ENCODE results near the gene RHBG.

RHBG gene

GRCh38 chr1:156419854-156420204 is 50.8 kb downstream of the RHBG start:
- peak; percentile 13; the same call in 1 of the 3 replicates for ATAC-seq
- no peak for TF ChIP-seq BACH2 (CRISPR knock-in tag; IDR thresholded peaks at IDR 0.05; ENCODE audit: borderline replicate concordance)
- TF ChIP-seq ISL1 (CRISPR knock-in tag; IDR thresholded peaks at IDR 0.05), result no peak
- TF ChIP-seq ESRRG (CRISPR knock-in tag; IDR thresholded peaks at IDR 0.05), result no peak
- no peak for TF ChIP-seq ZFP3 (CRISPR knock-in tag; IDR thresholded peaks at IDR 0.05)
- no peak for TF ChIP-seq OSR1 (CRISPR knock-in tag; IDR thresholded peaks at IDR 0.05)
- no peak for TF ChIP-seq TOX (CRISPR knock-in tag; IDR thresholded peaks at IDR 0.05; ENCODE audit: borderline replicate concordance)
- no peak for TF ChIP-seq TSHZ2 (CRISPR knock-in tag; IDR thresholded peaks at IDR 0.05)
- no peak for TF ChIP-seq POU6F1 (CRISPR knock-in tag; IDR thresholded peaks at IDR 0.05; ENCODE audit: borderline replicate concordance, low read depth)
- no peak for TF ChIP-seq TCF4 (CRISPR knock-in tag; IDR thresholded peaks at IDR 0.05; ENCODE audit: borderline replicate concordance)
- TF ChIP-seq PPARA (CRISPR knock-in tag; IDR thresholded peaks at IDR 0.05; ENCODE audit: borderline replicate concordance), result no peak

GRCh38 chr1:156420205-156421061 is 51.4 kb downstream of the RHBG start:
- peak; percentile 54 for ATAC-seq
- no peak for TF ChIP-seq TCF4 (CRISPR knock-in tag; IDR thresholded peaks at IDR 0.05; ENCODE audit: borderline replicate concordance)
- no peak for TF ChIP-seq ZC3H10 (CRISPR knock-in tag; IDR thresholded peaks at IDR 0.05)
- no peak for TF ChIP-seq CSDC2 (CRISPR knock-in tag; IDR thresholded peaks at IDR 0.05)
- no peak for TF ChIP-seq ARNTL (CRISPR knock-in tag; IDR thresholded peaks at IDR 0.05; ENCODE audit: borderline replicate concordance, low read depth)

- peak; percentile 95 for ATAC-seq
- TF ChIP-seq GLIS3 (CRISPR knock-in tag; IDR thresholded peaks at IDR 0.05) (0 out of 2 replicates have a peak, but pooled peaks have one; percentile 23), ZFP30 (CRISPR knock-in tag; IDR thresholded peaks at IDR 0.05) (no peak)
Measured at GRCh38 chr1:156421062-156421938, 52.3 kb downstream of the RHBG start.

- no peak for ATAC-seq
- TF ChIP-seq OSR1 (CRISPR knock-in tag; IDR thresholded peaks at IDR 0.05) (no peak), ZFP30 (CRISPR knock-in tag; IDR thresholded peaks at IDR 0.05) (no peak), TOX (CRISPR knock-in tag; IDR thresholded peaks at IDR 0.05; ENCODE audit: borderline replicate concordance) (no peak), TSHZ2 (CRISPR knock-in tag; IDR thresholded peaks at IDR 0.05) (no peak), CREB5 (CRISPR knock-in tag; IDR thresholded peaks at IDR 0.05; ENCODE audit: low read depth) (no peak), ESRRG (CRISPR knock-in tag; IDR thresholded peaks at IDR 0.05) (no peak), CSRNP3 (CRISPR knock-in tag; IDR thresholded peaks at IDR 0.05) (no peak), RARB (CRISPR knock-in tag; IDR thresholded peaks at IDR 0.05) (no peak), PPARA (CRISPR knock-in tag; IDR thresholded peaks at IDR 0.05; ENCODE audit: borderline replicate concordance) (no peak), ZFP3 (CRISPR knock-in tag; IDR thresholded peaks at IDR 0.05) (no peak), ISL1 (CRISPR knock-in tag; IDR thresholded peaks at IDR 0.05) (no peak), ZNF565 (CRISPR knock-in tag; conservative IDR thresholded peaks at IDR 0.05; ENCODE audit: low read depth) (no peak), TCF4 (CRISPR knock-in tag; IDR thresholded peaks at IDR 0.05; ENCODE audit: borderline replicate concordance) (no peak), ZC3H10 (CRISPR knock-in tag; IDR thresholded peaks at IDR 0.05) (no peak), ZNF8 (CRISPR knock-in tag; IDR thresholded peaks at IDR 0.05) (no peak), ZNF70 (CRISPR knock-in tag; IDR thresholded peaks at IDR 0.05) (no peak), SNAI2 (CRISPR knock-in tag; IDR thresholded peaks at IDR 0.05) (no peak), ARNTL (CRISPR knock-in tag; IDR thresholded peaks at IDR 0.05; ENCODE audit: borderline replicate concordance, low read depth) (no peak)
Measured at GRCh38 chr1:156421939-156422601, 53.1 kb downstream of the RHBG start.

Measured in SK-N-SH treated with all-trans-retinoic acid at 6 μM for 48 hours (cell line).